IPS DF 19.7 (cell line): ENCODE measurements around the gene PTGER2.

Source experiments
- DNase-seq: peaks from one replicate; pipeline ENCODE4 v3.0.0-alpha.2; 2013; ENCODE audit warnings: low read depth, low spot score

Gene PTGER2

DNA sequence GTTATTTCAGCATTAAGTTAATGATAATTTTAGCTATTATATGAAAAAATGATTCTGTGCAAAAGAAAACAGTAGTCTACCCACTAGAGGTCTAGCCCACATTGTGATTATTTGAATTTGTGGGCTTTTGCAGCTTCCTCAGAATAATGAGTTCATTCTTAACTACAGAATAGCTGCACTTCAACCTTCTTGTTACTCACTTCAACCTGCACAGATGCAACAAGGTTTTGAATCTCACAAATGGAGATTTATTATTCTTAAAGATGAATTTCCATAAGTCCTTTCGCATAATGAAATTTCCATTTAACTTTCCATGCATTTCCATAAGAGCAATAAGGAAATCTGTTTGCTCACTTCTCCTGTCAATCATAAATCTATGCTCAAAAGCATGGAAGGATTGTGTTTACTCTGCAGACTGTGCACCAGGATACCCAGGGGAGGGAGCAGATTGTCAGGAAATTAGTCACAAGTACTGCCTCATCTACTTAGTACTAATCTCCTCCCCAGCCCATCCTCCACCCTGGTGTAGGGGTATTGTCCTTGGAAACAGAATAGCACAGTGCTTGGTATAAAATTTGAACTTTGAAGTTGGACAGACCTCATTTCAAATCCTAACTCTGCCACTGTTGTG is 24.1 kb downstream of the PTGER2 start:
- no peak for DNase-seq

DNA sequence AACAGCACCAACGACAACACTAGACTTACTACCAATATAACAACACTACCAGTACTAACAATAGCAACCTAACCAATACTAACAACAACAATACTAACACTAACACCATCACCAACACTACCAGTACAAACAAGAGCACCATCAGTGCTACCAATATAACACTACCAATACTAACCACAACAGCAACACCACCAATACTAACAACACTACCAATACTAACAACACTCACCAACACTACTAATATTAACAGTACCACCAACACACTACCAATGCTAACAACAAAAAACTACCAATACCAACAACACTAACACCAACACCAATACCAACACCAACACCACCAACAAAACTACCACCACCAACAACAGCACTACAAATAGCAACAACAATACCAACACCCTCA is 25.1 kb downstream of the PTGER2 start:
- no peak for DNase-seq

DNA sequence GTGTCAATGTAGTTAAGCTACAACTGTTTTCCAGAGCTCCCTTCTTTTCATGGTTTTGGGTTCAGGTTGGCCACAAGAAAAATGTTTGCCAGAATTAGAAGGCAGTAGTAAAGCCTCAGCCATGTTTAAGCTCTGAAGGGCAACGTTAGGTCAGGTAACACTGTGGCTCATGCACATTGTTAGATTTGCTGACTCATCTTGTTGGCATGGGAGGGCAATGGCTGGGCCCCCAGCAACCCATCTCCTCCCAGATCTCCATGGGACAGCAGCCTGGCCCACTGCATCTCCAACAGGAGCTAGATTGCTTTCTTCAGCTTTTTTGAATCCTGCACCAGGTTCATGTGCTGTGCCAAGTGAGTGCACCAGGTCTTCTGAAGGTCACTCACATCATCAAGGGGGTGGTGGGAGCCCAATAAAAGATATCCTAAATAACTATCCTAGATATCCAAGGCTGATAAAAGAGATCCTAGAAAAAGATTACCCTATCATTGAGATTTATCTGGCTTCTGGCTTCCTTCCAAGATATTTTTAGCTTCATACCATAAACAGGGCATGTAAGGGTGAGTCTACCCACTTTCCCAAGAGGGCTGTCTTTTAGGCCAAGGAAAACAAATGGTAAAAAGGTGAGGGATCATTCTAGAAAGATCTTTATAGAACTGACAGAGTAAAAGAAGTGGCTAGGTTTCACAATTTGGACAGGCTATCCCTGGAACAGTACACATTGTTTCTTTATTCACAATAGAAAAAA is 28.9 kb downstream of the PTGER2 start:
- DNase-seq, result no peak

DNA sequence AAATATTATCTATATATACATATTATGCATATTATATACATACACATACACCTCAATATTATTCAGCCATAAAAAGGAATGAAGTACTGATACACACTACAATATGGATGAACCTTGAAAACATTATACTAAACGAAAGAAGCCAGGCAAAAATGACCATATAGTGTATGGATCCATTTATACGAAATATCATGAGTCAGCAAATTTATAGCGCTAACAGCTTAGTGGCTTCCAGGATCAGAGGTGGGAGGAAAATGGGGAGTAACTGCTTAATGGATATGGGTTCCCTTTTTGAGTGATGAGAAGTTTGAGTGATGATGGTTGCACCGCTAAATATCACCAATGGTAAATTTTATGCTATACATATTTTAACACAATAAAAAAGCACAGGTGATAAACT is 32.7 kb downstream of the PTGER2 start:
- no peak for DNase-seq

DNA sequence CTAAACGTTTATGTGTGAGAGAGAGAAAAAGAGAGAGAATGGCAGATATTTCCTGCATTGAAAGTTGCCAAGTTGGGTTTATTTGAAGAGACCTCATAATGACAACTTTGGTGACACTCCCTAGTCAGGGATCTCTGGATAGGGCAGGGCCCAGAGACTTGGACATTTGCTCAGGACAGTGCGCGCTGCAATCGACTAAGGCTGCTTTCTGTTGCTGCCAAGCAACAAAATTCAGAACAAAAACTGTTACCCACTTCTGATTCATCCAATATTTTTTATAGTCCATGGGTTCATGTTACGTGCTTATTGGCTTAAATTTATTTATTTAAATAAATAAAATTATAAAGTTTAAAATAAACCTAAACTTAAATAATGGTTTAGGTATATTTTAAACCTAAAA is 34.2 kb downstream of the PTGER2 start:
- DNase-seq, result no peak

DNA sequence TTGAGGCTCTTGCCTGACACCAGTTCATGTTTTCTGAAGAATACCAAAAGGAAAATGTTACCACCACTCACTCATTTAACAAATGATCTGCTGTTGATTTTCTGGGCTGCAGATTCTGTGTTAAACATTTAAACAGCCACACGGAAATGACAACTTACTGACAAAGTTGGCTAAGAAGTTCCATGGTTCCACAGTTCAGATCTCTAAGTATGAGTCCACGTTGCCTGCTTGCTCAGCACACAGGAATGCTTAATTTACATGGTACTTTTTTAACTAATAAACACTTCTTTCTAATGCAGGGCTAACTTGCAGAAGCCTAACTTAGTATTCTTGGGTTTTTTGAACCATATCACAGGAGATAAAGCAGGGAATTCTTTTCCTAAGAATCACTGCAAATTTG is 34.7 kb downstream of the PTGER2 start:
- DNase-seq, result no peak

DNA sequence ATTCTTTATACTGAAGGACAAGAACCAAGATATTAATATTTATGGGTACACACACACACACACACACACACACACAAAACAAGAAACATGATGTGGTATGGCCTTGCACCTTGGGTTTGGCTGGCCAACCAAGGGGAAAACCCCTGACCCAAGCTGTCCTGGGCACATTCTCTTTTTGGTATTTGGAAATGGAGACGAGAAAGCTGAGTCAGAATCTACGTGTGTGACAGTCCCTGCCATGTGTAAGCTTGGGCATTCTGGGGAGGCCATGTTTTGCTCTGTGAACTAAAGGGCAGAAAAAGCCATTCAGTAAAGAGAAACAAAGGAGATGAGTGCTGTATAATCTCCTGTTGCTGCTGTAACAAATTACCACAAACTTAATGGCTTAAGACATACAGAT is 35.6 kb downstream of the PTGER2 start:
- DNase-seq, result no peak

DNA sequence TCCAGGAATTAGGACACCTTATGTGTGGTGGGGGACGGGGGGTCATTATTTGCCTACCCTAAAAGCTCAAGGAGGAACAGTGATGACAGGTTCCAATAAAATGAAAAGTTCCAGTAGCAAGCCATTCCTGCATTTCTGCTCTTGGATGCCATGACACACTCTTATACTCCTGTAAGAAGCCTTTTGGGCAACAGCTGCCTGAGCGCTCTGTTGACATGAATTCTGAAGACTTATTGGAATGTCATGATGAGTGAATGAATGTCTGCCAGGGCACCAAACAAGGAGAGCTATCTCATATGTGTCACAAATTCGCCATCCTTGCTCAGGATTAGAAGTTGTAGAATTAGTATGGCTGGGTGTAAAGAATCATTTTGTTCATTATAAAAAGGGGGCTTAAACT is 36.3 kb downstream of the PTGER2 start:
- DNase-seq, result no peak

DNA sequence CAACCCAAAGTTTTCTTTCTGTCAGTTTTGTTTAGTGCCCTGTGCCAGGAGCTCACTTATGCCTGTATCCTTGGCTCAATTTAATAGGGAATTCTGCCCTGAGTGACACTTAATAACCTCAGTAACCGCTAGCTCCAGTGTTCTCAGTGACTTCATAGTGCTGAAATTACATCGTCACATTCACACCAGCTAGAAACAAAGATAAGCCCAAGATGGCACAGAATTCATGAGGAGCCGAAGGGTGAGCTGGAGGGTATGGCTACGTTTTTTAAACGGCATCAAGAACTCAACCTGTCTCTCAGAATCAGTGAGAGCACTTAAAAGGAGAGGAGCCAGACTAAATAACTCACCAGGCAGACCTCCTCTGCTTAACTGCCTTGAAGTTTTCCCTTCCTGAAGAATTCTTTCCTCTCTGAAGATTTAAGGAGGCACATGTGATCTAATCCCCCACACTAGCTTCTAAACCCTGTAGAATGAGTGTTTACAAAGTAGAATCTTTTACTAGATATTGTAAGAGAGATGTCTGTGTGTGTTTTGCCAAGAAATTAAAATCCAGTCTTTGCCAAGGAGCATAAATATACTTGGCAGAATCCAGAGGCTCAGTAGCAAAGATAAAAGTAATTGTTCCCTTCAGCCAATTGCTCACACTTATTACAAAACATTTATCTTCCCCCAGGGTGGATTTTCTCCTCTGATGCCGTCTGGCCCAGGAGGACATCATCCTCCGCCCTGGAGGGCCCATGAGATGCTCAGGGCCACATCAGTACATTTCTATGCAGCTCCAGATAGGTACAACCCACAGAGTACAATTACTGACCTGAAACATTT is 37.3 kb downstream of the PTGER2 start:
- DNase-seq, result no peak

DNA sequence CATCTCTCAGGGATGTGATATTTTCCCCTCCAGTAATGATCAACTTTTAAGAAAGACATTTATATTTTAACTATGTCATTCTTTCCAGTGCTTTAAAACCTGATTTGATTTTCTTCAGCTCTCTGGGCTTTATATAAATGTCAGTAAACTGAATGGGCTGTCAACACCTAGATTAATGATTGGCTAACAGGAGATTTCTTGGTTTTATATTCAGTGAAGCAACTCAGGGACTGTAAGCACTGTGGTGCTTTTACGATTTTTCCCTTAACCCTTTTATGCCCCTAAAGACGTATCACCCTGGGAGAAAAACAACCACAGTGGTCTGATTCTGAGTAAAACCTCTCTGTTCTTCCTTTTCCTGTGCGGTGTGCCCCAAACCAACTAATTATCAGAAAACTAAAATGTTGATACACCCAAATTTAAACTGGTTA is 38.0 kb downstream of the PTGER2 start:
- DNase-seq, result no peak

DNA sequence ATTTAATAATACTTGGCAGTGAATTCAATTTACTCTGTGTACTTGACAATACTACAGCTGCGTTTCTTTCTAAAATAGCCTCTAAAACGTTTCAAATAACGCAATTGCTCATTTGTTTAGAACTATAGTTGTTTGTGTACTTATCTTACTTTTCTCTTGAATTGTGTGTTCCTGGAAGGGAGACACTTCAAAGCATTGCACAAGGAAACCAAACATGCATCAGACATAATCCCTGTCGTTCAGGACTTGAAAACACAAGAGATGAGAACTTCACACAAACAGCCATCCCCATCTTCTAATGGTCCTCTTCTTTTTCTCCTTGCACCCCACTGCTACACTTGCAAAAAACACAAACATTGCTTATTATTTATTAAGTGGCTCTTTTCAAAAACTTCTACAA is 38.5 kb downstream of the PTGER2 start:
- DNase-seq, result no peak

DNA sequence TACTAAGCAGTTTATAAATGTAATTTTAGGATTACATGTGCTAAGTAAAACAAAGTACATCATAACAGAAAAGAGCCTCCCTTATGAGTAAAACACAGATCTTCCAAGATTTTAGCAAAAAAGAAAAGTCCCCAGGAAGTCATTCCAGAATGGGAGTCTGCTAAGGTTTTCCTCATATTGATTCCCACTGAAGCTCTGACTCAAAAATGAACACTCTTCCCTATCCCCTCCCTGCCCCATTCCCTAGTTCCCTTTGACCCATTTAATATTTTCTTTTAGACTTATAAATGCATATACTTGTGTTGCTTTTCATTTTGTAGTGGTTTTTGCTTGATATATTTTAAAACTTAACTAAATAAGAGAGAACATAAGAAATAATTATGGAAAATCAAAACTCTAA is 40.1 kb downstream of the PTGER2 start:
- no peak for DNase-seq

DNA sequence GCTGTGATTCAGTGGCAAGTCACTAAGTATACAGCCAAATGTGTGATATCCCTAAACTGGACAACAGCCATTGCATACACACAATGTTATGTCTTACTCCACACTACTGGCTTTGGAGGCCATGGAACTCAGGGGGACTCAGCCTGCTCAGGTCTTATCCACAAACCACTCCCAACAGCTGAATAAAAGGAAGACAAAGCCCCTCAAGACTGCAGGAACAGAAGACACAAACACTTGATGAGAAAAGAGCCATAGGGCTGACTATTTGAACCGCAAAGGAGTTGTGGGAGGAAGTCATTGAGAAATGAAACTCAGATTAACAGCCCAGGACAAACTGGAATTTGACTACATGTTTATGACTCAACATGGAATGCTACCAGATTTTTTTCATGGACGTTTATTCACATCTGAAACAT is 40.9 kb downstream of the PTGER2 start:
- no peak for DNase-seq

DNA sequence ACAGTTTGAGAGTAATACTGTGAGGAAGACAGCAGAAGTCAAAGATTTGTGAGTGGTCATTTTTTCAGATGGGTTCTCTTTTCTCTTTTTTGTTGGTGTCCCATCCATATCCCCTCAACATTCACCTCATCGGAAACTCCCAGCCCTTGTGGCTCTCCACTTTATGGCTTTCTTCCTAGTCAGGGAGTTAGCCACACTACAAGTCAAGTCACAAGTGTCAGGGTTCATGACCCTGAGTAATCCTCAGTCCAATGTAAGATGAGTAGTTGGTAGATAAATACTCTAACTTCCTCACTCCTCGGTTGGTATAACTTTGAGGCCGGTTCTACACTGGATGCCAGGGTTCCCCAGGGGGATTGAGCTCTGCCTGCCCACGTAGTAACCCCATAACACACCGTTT is 41.4 kb downstream of the PTGER2 start:
- DNase-seq, result no peak

DNA sequence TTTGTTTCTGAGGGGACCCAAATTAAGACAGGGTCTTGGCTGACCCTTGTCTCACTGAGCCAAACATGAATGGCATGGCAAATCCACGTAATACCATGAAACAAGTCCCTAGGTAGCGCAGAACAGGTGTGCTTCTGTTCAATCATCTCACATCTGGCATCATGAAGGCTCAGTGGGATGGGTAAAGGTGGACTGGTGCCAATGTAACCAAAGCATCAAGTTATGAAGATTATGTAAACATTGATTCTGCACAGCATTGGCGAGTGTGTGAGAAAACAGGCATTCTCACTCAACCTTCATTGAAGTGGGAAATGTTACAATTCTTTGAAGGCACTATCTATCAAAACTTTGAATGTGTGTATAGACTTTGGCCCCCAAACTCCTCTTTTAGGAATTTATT is 41.9 kb downstream of the PTGER2 start:
- DNase-seq, result no peak

DNA sequence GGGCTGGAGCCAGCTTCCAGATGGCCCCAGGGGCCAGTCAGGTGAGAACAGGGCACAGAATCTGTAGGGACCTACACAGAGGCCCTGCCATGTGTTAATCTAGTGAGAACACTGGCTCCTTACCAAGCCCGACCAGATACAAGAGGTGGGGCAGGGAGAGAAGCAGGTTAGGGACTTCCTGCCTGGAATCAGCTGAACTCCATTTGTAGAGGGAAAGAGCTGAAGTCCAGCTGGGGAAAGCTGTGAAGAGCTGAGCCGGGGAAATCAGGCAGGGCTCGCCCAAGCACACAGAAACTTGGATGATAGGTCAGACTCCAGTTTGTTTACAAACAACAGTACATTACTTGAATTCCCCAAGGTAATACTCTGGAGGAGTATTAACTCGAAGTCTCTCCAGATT is 46.7 kb downstream of the PTGER2 start:
- DNase-seq, result no peak

DNA sequence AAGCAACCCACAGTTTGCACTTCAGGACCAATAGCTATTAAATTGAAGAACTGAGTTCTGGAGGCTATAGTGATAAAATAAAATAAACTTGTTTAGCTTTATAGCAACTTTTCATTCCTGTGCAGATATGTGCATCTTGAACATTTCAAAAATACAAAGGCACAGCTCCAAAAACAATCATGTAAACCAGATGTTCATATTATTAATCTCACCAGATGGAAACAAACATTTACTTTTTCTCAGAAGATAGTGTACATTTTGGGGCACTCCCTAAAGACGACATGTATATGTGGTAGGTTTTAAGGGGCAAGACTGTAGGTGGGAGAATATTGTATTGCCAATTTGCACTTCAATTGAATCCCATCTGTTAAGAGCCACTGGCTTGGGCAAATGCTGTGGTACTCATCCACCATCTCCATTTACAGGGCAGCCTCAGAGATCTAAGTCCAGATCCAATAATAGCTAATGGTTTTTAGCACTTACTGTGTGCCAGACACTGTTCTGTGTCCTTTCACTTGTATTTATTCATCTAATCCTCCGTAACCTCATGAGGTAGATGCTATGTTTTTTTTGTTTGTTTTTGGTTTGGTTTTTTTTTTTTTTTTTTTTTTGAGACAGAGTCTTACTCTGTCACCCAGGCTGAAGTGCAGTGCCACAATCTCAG is 49.1 kb downstream of the PTGER2 start:
- no peak for DNase-seq

DNA sequence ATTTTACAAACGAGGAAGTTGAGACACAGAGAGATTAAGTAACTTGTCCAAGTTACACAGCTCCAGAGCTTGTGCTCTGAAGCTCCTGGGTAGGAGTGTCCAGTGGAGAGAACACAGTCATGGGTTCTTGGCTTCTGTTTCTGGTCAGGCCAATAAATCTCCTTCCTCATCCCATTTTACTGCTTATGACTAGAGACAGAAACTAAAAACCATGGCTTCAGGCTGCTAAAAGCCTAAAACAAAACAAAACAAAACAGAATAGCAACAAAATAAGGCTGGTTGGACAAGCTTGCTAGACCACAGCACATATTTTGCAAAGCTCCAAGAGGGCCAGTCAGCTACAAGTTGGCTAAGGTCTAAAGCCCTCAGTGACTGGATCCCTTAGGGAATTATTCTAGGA is 49.8 kb downstream of the PTGER2 start:
- no peak for DNase-seq

DNA sequence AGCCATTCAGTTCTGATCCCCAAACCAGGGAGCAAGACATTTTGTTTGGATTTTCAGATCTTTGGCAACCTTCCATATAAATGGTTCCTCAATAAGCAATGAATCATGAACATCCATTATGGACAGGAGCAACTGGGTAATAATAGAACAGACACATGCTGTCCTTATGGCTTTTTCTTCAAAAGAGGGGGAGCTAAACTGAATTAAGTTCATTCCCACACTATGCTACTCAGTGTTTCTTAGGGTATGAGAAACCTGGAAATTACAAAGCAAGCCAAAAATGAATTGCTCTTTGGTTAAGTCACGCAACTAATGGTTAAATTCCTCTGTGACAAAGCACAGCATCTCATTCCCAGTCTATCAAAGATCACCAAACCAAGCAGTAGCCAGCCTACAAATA is 51.0 kb downstream of the PTGER2 start:
- DNase-seq, result no peak

DNA sequence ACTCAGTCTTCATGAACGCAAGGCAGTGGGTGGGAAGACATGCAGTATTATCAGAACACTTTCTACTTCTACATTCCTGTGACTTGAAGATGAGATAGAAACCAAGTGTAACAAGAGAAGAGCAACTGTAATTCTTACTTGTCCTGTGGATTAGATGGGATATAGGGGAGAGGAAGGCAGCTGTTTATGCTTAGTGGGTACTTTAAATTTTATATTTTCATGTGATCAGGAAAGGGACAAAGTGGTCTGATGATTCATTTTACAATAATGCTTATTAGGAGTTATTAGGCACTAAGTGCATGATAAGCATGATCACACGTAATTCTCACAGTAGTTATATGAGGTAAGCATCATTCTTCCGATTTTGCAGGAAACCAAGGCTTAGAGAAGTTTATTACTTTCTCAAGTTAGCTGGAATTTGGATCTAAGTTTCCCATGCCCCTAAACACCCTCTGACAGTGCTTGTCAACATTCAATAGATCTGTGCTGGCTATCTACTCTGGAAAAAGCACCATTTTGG is 52.7 kb downstream of the PTGER2 start:
- no peak for DNase-seq

DNA sequence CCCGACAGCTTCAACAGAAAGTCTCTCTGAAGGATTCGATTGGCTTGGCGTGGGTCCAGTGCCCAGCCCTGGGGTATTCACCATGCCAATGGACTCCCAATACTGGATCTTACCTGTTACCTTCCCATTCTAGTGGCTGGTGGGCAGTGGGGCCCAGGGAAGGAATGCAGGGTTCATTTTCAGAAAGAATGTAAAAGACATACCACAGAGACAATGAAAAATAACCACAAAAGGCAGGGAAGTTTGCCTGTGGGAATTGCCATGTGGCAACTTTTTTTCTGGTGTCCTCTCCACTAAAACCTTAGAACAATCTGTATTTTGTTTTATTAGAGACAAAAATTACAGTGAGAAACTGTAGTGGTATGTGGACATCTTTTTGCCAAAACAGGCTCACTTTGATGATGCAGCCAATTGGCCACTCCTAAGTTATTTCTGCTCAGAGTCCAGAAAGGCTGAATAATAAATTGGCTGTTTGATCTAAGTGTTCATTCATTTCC is 55.2 kb downstream of the PTGER2 start:
- DNase-seq, result no peak
